GM23248 (cell line): Measurements from ENCODE around the gene CPNE9. TPM values are rescaled to one million over a fixed set of nuclear protein-coding genes. Genes with fewer than 3 reads are reported as not detected.

Source experiments
- DNase-seq: peaks from one replicate; pipeline ENCODE4 v3.0.0-alpha.2; 2015
- H2AFZ ChIP-seq: fragments of 200-600 bp; sonication (generic); 2 replicates; pipeline ENCODE4 v1.6.1; 2016; ENCODE audit warnings: antibody characterized with exemption
- H3F3A ChIP-seq: fragments of 200-600 bp; sonication (generic); 2 replicates; pipeline ENCODE4 v1.6.1; 2016; ENCODE audit warnings: mild to moderate bottlenecking, antibody characterized with exemption, mixed run types; ENCODE audit not compliant: insufficient read depth
- H3K27ac ChIP-seq: fragments of 200-600 bp; sonication (generic); 2 replicates; pipeline ENCODE4 v1.5.1; 2016; ENCODE audit warnings: mild to moderate bottlenecking
- H3K27me3 ChIP-seq: fragments of 200-600 bp; sonication (generic); replicated peaks from 2 replicates; pipeline ENCODE4 v1.6.1; 2016; ENCODE audit warnings: mild to moderate bottlenecking; ENCODE audit not compliant: insufficient read depth
- H3K36me3 ChIP-seq: fragments of 200-600 bp; sonication (generic); 2 replicates; pipeline ENCODE4 v1.6.1; 2016; ENCODE audit warnings: low read depth, mild to moderate bottlenecking
- H3K4me1 ChIP-seq: fragments of 200-600 bp; sonication (generic); 2 replicates; pipeline ENCODE4 v1.6.1; 2016; ENCODE audit warnings: mild to moderate bottlenecking; ENCODE audit not compliant: insufficient read depth
- H3K4me2 ChIP-seq: fragments of 200-600 bp; sonication (generic); one replicate; pipeline ENCODE4 v1.6.1; 2016; ENCODE audit warnings: mild to moderate bottlenecking; ENCODE audit not compliant: unreplicated experiment
- H3K4me3 ChIP-seq: fragments of 200-600 bp; sonication (generic); 2 replicates; pipeline ENCODE4 v1.5.1; 2016; ENCODE audit warnings: mild to moderate bottlenecking
- H3K79me2 ChIP-seq: fragments of 200-600 bp; sonication (generic); 2 replicates; pipeline ENCODE4 v1.6.1; 2016; ENCODE audit warnings: mild to moderate bottlenecking; ENCODE audit not compliant: insufficient read depth
- H3K9ac ChIP-seq: fragments of 200-600 bp; sonication (generic); 2 replicates; pipeline ENCODE4 v1.6.1; 2016; ENCODE audit warnings: mild to moderate bottlenecking
- H3K9me2 ChIP-seq: fragments of 200-600 bp; sonication (generic); 2 replicates; pipeline ENCODE4 v1.6.1; 2016; ENCODE audit warnings: mixed run types, mild to moderate bottlenecking, moderate library complexity; ENCODE audit not compliant: insufficient read depth
- H3K9me3 ChIP-seq: fragments of 200-600 bp; sonication (generic); one replicate; pipeline ENCODE4 v1.6.1; 2017; ENCODE audit warnings: low read depth
- H4K20me1 ChIP-seq: fragments of 200-600 bp; sonication (generic); 2 replicates; pipeline ENCODE4 v1.6.0; 2016; ENCODE audit not compliant: insufficient read depth
- EZH2 ChIP-seq: fragments of 200-600 bp; sonication (generic); IDR thresholded peaks from 2 replicates; pipeline ENCODE4 v1.6.1; 2018; ENCODE audit warnings: antibody characterized with exemption, mild to moderate bottlenecking; ENCODE audit not compliant: insufficient read depth, poor library complexity, severe bottlenecking
- EZH2phosphoT487 ChIP-seq: fragments of 200-600 bp; sonication (generic); IDR thresholded peaks from 2 replicates; pipeline ENCODE4 v1.6.1; 2018; ENCODE audit warnings: antibody characterized with exemption, moderate library complexity, mild to moderate bottlenecking, low read depth; ENCODE audit not compliant: insufficient read depth
- WGBS, 2 experiments: methylation state at CpG; one replicate each; pipeline ENCODE4 v1.1.6; 2015 to 2017; ENCODE audit warnings: low lambda C conversion rate in 2 of 2, low coverage in 1 of 2; ENCODE audit errors: missing lambda C conversion rate in 2 of 2; 5-methylcytosine and 5-hydroxymethylcytosine counted together
- in situ Hi-C: fragments of 300-500 bp; cut with MboI; formaldehyde crosslinking; loops from 2 replicates; pipeline ENCODE4 v1.15.0; 2020
- polyA plus RNA-seq: library from polyadenylated mRNA; unstranded; fragments of >200 nt; fragmentation: Nextera tagmentation; extraction: Ambion mirVana; gene quantifications from 2 replicates; pipeline ENCODE4 v1.2.1, GENCODE V29; 2016
- total RNA-seq: library from RNA; depleted of rRNA; stranded (reverse); fragments of >200 nt; shearing (Covaris generic); gene quantifications from 2 replicates; pipeline ENCODE4 v1.2.3, GENCODE V29; 2014

The CPNE9 gene
- total and polyA plus RNA-seq, 2 experiments from 2014 or later: not detected

DNA sequence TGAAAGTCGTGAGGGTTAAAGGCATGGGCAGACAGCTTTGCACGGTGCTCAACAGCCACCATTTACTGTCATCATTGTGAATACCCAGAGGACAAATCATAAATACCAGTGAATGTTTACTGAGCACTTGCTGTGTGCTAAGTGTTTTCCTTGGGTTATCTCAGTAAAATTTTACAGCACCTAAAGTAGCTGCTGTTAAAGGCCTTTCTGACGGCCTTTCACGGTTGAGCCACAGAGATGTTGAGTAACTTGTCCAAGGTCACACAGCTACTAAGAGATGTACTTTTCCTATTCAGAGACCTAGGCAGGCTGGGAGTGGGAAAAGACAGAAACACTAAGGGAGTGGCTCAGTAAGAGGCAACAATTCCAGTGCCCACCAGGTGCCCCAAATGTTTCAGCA lies 393 bp upstream of the CPNE9 start:
- DNase-seq: no peak
- Histone ChIP-seq H4K20me1 (no peaks in the 10 kb centered on the region), H3K4me3 (no peak overlapping the region), H3K9me3 (no peaks in the 10 kb centered on the region), H3K36me3 (no peaks in the 10 kb centered on the region), H3K79me2 (no peaks in the 10 kb centered on the region), H3K4me1 (peaks cover 3% of the 10 kb centered on the region; the same call in 1 of the 2 replicates), H3K4me2 (no peak overlapping the region), H2AFZ (no peak overlapping the region), H3K27ac (no peak overlapping the region), H3K9me2 (no peaks in the 10 kb centered on the region), H3K9ac (no peak overlapping the region), H3K27me3 (peaks cover 10% of the 10 kb centered on the region; the same call in 1 of the 2 replicates), H3F3A (no peaks in the 10 kb centered on the region)
- no peak for TF ChIP-seq EZH2
- no peak for TF ChIP-seq EZH2phosphoT487
- WGBS, 2 experiments: 73 to 77% methylated on average over 4 of the region's 4 CpGs
- in situ Hi-C loops: no loop called here

DNA sequence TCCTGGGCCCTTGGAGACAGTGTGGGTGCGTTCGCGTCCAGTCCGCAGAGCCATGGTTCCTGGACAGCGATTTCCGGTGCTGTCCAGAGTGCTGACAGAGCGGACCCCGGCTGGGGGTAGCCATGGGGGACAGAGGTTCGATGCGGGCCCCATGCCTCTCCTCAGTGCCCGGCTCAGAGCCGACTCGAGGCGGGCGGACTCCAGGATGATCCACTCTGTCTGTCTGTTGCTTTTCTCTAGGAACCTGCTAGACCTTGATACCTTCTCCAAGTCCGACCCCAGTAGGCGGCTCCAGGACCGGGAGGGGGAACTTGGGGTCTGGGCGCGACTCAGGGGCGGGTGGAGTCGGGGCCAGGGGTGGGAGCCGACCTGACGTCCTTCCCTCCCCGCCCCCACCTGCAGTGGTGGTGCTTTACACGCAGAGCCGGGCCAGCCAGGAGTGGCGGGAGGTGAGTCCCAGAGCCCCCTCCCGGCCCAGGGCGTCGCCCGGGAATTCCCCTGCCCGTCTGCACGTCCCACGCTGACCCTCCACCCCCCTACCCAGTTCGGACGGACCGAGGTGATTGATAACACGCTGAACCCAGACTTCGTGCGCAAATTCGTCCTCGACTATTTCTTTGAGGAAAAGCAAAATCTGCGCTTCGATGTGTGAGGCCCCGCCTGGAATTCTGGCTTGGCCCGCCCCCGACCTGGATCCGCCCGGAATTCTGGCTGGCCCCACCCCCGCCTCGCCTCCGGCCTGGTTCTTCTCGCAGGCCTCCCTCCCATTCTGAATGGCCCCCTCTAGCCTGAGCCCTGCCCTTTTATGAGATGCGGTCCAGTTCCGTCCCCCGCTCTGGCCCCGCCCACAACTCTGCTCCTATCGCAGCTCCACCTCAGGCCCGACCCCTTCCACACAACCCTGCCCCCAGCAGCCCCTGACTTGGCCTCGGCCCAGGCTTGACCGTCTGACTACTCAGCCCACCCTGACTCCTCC lies 1.0 kb downstream of the CPNE9 start:
- Histone ChIP-seq H3K27me3 (peaks cover 10% of the 10 kb centered on the region; the same call in 1 of the 2 replicates), H3K9me2 (no peaks in the 10 kb centered on the region), H3K79me2 (no peaks in the 10 kb centered on the region), H3K27ac (no peak overlapping the region), H3K4me2 (peak overlapping the region; percentile 57), H3K4me3 (peak overlapping the region; percentile 58), H3F3A (no peaks in the 10 kb centered on the region), H3K9me3 (no peaks in the 10 kb centered on the region), H2AFZ (no peak overlapping the region), H3K9ac (no peak overlapping the region), H3K36me3 (no peaks in the 10 kb centered on the region), H3K4me1 (peaks cover 3% of the 10 kb centered on the region; the same call in 1 of the 2 replicates), H4K20me1 (no peaks in the 10 kb centered on the region)
- DNase-seq: peak; percentile 52
- WGBS, 2 experiments: 5 to 7% methylated on average over 42 to 61 of the region's 62 CpGs
- in situ Hi-C loops: no loop called here
- no peak for TF ChIP-seq EZH2phosphoT487

DNA sequence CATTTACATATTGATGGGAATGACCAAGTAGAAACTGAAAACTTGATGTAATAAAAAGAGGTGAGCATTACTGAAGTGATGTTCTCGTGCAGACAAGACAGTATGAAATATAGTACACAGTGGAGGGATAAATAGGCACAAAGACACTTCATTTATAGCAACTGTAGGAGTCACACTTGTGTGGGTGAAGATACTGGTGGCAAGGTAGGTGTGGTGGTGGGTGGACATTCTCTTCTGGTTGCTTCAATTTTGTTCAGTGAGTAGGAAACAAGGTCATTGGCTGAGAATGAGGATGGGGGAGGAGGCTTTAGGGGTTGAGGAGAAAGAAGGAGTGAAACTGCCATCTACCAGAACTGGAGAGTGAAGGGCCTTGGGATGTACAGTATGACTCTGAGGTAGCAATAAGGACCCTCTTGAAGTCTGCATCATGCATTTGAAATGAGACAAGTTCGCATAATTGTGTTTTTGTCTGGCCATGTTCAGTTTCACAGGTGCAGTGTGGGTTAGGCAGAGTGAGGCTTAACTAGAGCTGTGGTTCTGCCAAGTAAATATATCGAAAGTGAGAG lies 6.6 kb downstream of the CPNE9 start:
- Histone ChIP-seq H3K36me3 (no peaks in the 10 kb centered on the region), H3K79me2 (no peaks in the 10 kb centered on the region), H3K27me3 (peaks cover 10% of the 10 kb centered on the region; the same call in 1 of the 2 replicates), H3K9me2 (no peaks in the 10 kb centered on the region), H2AFZ (no peak overlapping the region), H3K9me3 (no peaks in the 10 kb centered on the region), H3K4me2 (no peak overlapping the region), H3K27ac (no peak overlapping the region), H3K4me1 (no peaks in the 10 kb centered on the region), H3F3A (0 out of 2 replicates have a peak, but pooled peaks cover 2% of the 10 kb centered on the region), H3K4me3 (no peak overlapping the region), H3K9ac (no peak overlapping the region), H4K20me1 (no peaks in the 10 kb centered on the region)
- in situ Hi-C loops: no loop called here
- TF ChIP-seq EZH2phosphoT487: no peak
- no peak for DNase-seq
- 61 to 75% methylated on average over 3 of the region's 3 CpGs for WGBS, 2 experiments

DNA sequence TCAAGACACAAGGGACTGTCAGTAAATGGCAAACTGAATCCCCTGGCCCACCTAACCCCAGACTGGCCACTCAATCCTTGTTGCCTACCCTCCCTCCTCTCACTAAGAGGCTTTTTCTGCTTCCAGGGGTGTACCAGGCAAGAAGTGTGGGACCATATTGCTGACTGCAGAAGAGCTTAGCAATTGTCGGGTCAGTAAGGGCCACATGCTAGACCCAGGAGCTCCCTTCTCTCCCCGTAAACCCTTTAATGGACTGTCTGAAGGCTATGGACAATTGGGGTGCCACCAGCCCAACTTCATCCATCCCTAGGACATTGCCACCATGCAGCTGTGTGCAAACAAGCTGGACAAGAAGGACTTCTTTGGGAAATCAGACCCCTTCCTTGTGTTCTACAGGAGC lies 8.8 kb downstream of the CPNE9 start:
- no peak overlapping the region for H3K4me2 ChIP-seq
- H3K27me3 ChIP-seq: 0 out of 2 replicates have a peak, but pooled peaks cover 10% of the 10 kb centered on the region
- 0 out of 2 replicates have a peak, but pooled peaks cover 5% of the 10 kb centered on the region for H3F3A ChIP-seq
- TF ChIP-seq EZH2phosphoT487: no peak
- no peak for TF ChIP-seq EZH2
- no peaks in the 10 kb centered on the region for H3K36me3 ChIP-seq
- H2AFZ ChIP-seq: no peak overlapping the region
- in situ Hi-C loops: no loop called here
- H4K20me1 ChIP-seq: no peaks in the 10 kb centered on the region
- H3K9me3 ChIP-seq: no peaks in the 10 kb centered on the region
- no peaks in the 10 kb centered on the region for H3K79me2 ChIP-seq
- H3K9me2 ChIP-seq: no peaks in the 10 kb centered on the region
- no peak overlapping the region for H3K4me3 ChIP-seq
- no peak overlapping the region for H3K27ac ChIP-seq
- no peak overlapping the region for H3K9ac ChIP-seq
- peaks cover 4% of the 10 kb centered on the region; the same call in 1 of the 2 replicates for H3K4me1 ChIP-seq
- no peak for DNase-seq
- WGBS, 2 experiments: 63 to 72% methylated on average over 2 of the region's 2 CpGs
